Spleen (tissue), 7 donors: ENCODE measurements around the gene PTPRT.

Experiments used
- CTCF ChIP-seq, 11 experiments: fragments of 200-600 bp in 7 of 11; fragments of 450-650 bp in 4 of 11; sonication (generic) in 4 of 11; IDR thresholded peaks in 8 of 11; conservative IDR thresholded peaks in 3 of 11; 1 replicate in 7 of 11; 2 replicates in 4 of 11; pipeline versions ENCODE4 v1.4.0 to v1.8.0; 2016 to 2021; ENCODE audit warnings: antibody characterized with exemption in 11 of 11, inconsistent platforms in 4 of 11, mild to moderate bottlenecking in 1 of 11
- POLR2A ChIP-seq, 3 donors: fragments of 450-650 bp; IDR thresholded peaks; one replicate each; pipeline ENCODE4 v1.5.1; 2017; ENCODE audit warnings: antibody characterized with exemption in 3 of 3, mild to moderate bottlenecking in 1 of 3
- POLR2AphosphoS5 ChIP-seq, 3 donors: sonication (generic); formaldehyde crosslinking; IDR thresholded peaks; one replicate each; pipeline ENCODE4 v1.5.1; 2017; ENCODE audit warnings: antibody characterized with exemption in 3 of 3
- donor health status: DM: no; HTN: no; CAD: no; lungs with moderate emphysema.
- donor health status: DM: no; HTN: no; CAD: no.
- donor health status: DM: no; HTN: no; CAD: no.

GRCh38 chr20:43123180-43123579 is 66.5 kb downstream of the PTPRT start:
- TF ChIP-seq POLR2A (IDR thresholded peaks at IDR 0.05): no peak
- no peak for TF ChIP-seq CTCF (IDR thresholded peaks at IDR 0.05 in 8 of 11, conservative IDR thresholded peaks at IDR 0.05 in 3 of 11)
- no peak for TF ChIP-seq POLR2AphosphoS5 (IDR thresholded peaks at IDR 0.05)
